GM23248 (cell line): Measurements from ENCODE around the gene SLF2. TPM values are rescaled to one million over a fixed set of nuclear protein-coding genes. Genes with fewer than 3 reads are reported as not detected.

Experiments
- DNase-seq: peaks from one replicate; pipeline ENCODE4 v3.0.0-alpha.2; 2015
- H2AFZ ChIP-seq: fragments of 200-600 bp; sonication (generic); 2 replicates; pipeline ENCODE4 v1.6.1; 2016; ENCODE audit warnings: antibody characterized with exemption
- H3F3A ChIP-seq: fragments of 200-600 bp; sonication (generic); 2 replicates; pipeline ENCODE4 v1.6.1; 2016; ENCODE audit warnings: mild to moderate bottlenecking, antibody characterized with exemption, mixed run types; ENCODE audit not compliant: insufficient read depth
- H3K27ac ChIP-seq: fragments of 200-600 bp; sonication (generic); 2 replicates; pipeline ENCODE4 v1.5.1; 2016; ENCODE audit warnings: mild to moderate bottlenecking
- H3K27me3 ChIP-seq: fragments of 200-600 bp; sonication (generic); replicated peaks from 2 replicates; pipeline ENCODE4 v1.6.1; 2016; ENCODE audit warnings: mild to moderate bottlenecking; ENCODE audit not compliant: insufficient read depth
- H3K36me3 ChIP-seq: fragments of 200-600 bp; sonication (generic); 2 replicates; pipeline ENCODE4 v1.6.1; 2016; ENCODE audit warnings: low read depth, mild to moderate bottlenecking
- H3K4me1 ChIP-seq: fragments of 200-600 bp; sonication (generic); 2 replicates; pipeline ENCODE4 v1.6.1; 2016; ENCODE audit warnings: mild to moderate bottlenecking; ENCODE audit not compliant: insufficient read depth
- H3K4me2 ChIP-seq: fragments of 200-600 bp; sonication (generic); one replicate; pipeline ENCODE4 v1.6.1; 2016; ENCODE audit warnings: mild to moderate bottlenecking; ENCODE audit not compliant: unreplicated experiment
- H3K4me3 ChIP-seq: fragments of 200-600 bp; sonication (generic); 2 replicates; pipeline ENCODE4 v1.5.1; 2016; ENCODE audit warnings: mild to moderate bottlenecking
- H3K79me2 ChIP-seq: fragments of 200-600 bp; sonication (generic); 2 replicates; pipeline ENCODE4 v1.6.1; 2016; ENCODE audit warnings: mild to moderate bottlenecking; ENCODE audit not compliant: insufficient read depth
- H3K9ac ChIP-seq: fragments of 200-600 bp; sonication (generic); 2 replicates; pipeline ENCODE4 v1.6.1; 2016; ENCODE audit warnings: mild to moderate bottlenecking
- H3K9me2 ChIP-seq: fragments of 200-600 bp; sonication (generic); 2 replicates; pipeline ENCODE4 v1.6.1; 2016; ENCODE audit warnings: mixed run types, mild to moderate bottlenecking, moderate library complexity; ENCODE audit not compliant: insufficient read depth
- H3K9me3 ChIP-seq: fragments of 200-600 bp; sonication (generic); one replicate; pipeline ENCODE4 v1.6.1; 2017; ENCODE audit warnings: low read depth
- H4K20me1 ChIP-seq: fragments of 200-600 bp; sonication (generic); 2 replicates; pipeline ENCODE4 v1.6.0; 2016; ENCODE audit not compliant: insufficient read depth
- EZH2 ChIP-seq: fragments of 200-600 bp; sonication (generic); IDR thresholded peaks from 2 replicates; pipeline ENCODE4 v1.6.1; 2018; ENCODE audit warnings: antibody characterized with exemption, mild to moderate bottlenecking; ENCODE audit not compliant: insufficient read depth, poor library complexity, severe bottlenecking
- EZH2phosphoT487 ChIP-seq: fragments of 200-600 bp; sonication (generic); IDR thresholded peaks from 2 replicates; pipeline ENCODE4 v1.6.1; 2018; ENCODE audit warnings: antibody characterized with exemption, moderate library complexity, mild to moderate bottlenecking, low read depth; ENCODE audit not compliant: insufficient read depth
- WGBS, 2 experiments: methylation state at CpG; one replicate each; pipeline ENCODE4 v1.1.6; 2015 to 2017; ENCODE audit warnings: low lambda C conversion rate in 2 of 2, low coverage in 1 of 2; ENCODE audit errors: missing lambda C conversion rate in 2 of 2; 5-methylcytosine and 5-hydroxymethylcytosine counted together
- in situ Hi-C: fragments of 300-500 bp; cut with MboI; formaldehyde crosslinking; loops from 2 replicates; pipeline ENCODE4 v1.15.0; 2020
- polyA plus RNA-seq: library from polyadenylated mRNA; unstranded; fragments of >200 nt; fragmentation: Nextera tagmentation; extraction: Ambion mirVana; gene quantifications from 2 replicates; pipeline ENCODE4 v1.2.1, GENCODE V29; 2016
- total RNA-seq: library from RNA; depleted of rRNA; stranded (reverse); fragments of >200 nt; shearing (Covaris generic); gene quantifications from 2 replicates; pipeline ENCODE4 v1.2.3, GENCODE V29; 2014

Gene SLF2
- total and polyA plus RNA-seq, 2 experiments from 2014 or later: 12.5 to 15.6 TPM

DNA sequence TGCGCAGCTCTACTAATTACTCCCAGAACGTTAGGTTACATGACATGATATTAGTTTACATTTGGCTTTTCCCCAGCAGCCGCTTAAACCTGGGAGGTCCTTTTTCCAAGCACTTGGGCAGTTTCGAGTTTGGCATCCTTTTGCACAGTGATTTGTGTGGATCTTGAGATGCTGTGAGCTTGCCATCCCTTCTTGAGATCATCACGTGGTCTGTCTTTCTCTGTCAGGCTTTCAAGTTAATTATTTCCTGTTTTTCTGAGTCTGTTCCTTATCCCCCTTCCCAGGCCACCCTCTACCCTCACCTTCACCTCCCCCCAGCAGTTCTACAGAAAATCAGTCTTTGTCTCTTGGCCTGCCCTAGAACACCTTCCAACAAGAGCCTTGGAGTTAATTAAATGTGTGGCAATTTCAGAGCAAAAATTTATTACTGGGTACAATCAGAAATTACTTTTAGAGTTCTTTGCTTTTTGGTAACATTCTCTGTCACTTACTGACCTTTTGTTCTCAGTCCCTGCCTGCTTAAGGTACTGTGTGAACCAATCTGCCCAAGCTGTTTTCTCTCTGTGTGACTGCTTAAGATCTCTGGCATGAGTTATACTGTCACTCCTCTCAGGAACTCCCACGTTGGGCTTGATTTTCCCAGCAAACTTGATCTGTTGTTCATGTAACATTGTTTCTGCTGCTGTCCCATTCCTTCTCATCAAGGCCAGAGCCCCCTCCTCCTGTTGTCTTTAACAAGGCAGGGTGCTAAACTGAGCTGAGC, 3.1 kb upstream of the SLF2 start:
- TF ChIP-seq EZH2phosphoT487 (no peak), EZH2 (no peak)
- no peak overlapping the region for H3K4me2 ChIP-seq
- no peaks in the 10 kb centered on the region for H3K9me2 ChIP-seq
- no peaks in the 10 kb centered on the region for H3K9me3 ChIP-seq
- peaks cover 15% of the 10 kb centered on the region for H3K79me2 ChIP-seq
- H3F3A ChIP-seq: no peaks in the 10 kb centered on the region
- H3K9ac ChIP-seq: no peak overlapping the region
- DNase-seq: no peak
- H3K36me3 ChIP-seq: no peaks in the 10 kb centered on the region
- peaks cover 15% of the 10 kb centered on the region for H3K4me1 ChIP-seq
- WGBS, 2 experiments: 37 to 39% methylated on average over 6 of the region's 6 CpGs
- H4K20me1 ChIP-seq: no peaks in the 10 kb centered on the region; the same call in 1 of the 2 replicates
- in situ Hi-C loops: no loop called here
- no peak overlapping the region for H3K27ac ChIP-seq
- no peak overlapping the region for H3K4me3 ChIP-seq
- H3K27me3 ChIP-seq: no peaks in the 10 kb centered on the region
- no peak overlapping the region for H2AFZ ChIP-seq

DNA sequence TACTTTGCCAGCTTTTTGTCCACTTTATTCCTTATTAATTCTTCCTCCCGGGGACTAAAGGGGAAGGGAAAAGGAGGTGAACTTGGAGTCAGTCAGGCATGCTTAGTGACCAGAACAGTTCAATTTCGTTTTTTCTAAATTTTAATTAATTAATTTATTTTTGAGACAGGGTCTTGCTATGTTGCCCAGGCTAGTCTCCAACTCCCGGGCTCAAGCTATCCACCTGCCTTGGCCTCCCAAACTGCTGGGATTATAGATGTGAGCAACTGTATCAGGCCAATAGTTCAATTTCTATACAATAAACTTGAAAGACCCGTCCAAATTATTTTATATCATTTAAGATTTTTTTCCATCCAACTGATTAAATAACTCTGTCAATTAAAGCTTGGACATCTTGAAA, 1.3 kb upstream of the SLF2 start:
- no peak for TF ChIP-seq EZH2phosphoT487
- no peak for TF ChIP-seq EZH2
- Histone ChIP-seq H4K20me1 (no peaks in the 10 kb centered on the region; the same call in 1 of the 2 replicates), H3K9me2 (no peaks in the 10 kb centered on the region), H3K4me1 (peaks cover 27% of the 10 kb centered on the region), H3K9ac (no peak overlapping the region), H3F3A (no peaks in the 10 kb centered on the region), H3K27ac (no peak overlapping the region), H3K79me2 (peaks cover 32% of the 10 kb centered on the region), H3K9me3 (no peaks in the 10 kb centered on the region), H3K36me3 (peaks cover 10% of the 10 kb centered on the region; the same call in 1 of the 2 replicates), H3K27me3 (no peaks in the 10 kb centered on the region), H3K4me2 (no peak overlapping the region), H2AFZ (peak overlapping the region; percentile 86), H3K4me3 (peak overlapping the region; percentile 98; the same call in 1 of the 2 replicates)
- in situ Hi-C loops: no loop called here
- no peak for DNase-seq
- WGBS, 2 experiments: 64 to 67% methylated on average over 4 of the region's 4 CpGs

DNA sequence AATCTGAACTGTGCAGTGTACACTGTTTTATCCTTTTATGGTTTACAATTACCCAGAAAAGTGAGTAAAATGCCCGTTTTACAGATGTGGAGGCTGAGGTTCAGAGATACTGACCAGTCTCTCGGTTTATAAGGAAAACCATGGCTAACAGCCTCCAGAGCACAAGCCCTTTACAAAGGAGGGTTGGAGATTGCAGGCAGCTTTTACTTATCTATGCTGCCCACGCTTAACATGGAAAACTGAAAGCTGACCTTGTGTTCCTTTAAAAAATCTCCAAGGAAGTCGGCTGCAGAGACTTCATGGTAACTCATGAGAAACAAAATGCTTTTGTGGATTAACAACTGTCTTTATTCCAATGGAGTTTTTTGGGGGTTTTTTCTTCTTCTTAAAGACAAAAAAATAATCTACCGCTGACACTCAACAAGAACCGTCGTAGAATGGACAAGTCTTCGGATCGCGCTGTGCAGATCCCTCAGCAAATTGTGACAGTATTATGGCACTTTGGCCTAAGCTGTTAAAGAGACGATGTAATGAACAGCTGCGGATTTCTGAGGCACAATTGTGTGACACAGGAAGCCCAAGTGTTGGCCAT, 654 bp upstream of the SLF2 start:
- H3K9me2 ChIP-seq: no peaks in the 10 kb centered on the region
- in situ Hi-C loops: no loop called here
- H2AFZ ChIP-seq: peak overlapping the region; percentile 86
- no peaks in the 10 kb centered on the region for H3K9me3 ChIP-seq
- H3K4me1 ChIP-seq: peaks cover 27% of the 10 kb centered on the region
- H3K79me2 ChIP-seq: peaks cover 39% of the 10 kb centered on the region
- no peaks in the 10 kb centered on the region for H3F3A ChIP-seq
- TF ChIP-seq EZH2phosphoT487 (no peak), EZH2 (no peak)
- peak overlapping the region; percentile 87 for H3K9ac ChIP-seq
- peak overlapping the region; percentile 92 for H3K4me2 ChIP-seq
- peak overlapping the region; percentile 82 for H3K27ac ChIP-seq
- H4K20me1 ChIP-seq: no peaks in the 10 kb centered on the region; the same call in 1 of the 2 replicates
- H3K36me3 ChIP-seq: peaks cover 16% of the 10 kb centered on the region; the same call in 1 of the 2 replicates
- peak; percentile 44 for DNase-seq
- WGBS, 2 experiments: 12% methylated on average over 12 of the region's 12 CpGs
- no peaks in the 10 kb centered on the region for H3K27me3 ChIP-seq
- H3K4me3 ChIP-seq: peak overlapping the region; percentile 98

DNA sequence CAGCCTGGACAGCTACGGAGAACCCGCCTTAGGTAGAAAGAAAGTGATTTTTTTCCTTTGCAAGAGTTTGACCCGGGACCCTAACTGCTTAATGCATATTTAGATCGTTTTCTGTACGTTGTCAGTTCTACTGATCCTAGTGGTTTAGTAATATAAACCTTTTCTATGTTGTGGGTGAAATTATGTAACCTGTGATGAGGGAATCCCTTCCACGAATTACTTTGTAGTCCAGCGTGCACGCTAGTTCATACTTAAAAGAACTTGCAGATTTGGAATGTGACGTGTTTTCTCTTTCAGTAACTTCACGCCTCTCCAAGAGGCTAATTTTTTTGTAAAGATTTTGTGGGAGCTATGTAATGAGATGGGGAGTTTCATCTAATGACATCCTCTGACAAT, 705 bp downstream of the SLF2 start:
- in situ Hi-C loops: no loop called here
- 1% methylated on average over 10 of the region's 10 CpGs for WGBS, 2 experiments
- H3K4me1 ChIP-seq: peaks cover 27% of the 10 kb centered on the region
- H3K36me3 ChIP-seq: peaks cover 25% of the 10 kb centered on the region; the same call in 1 of the 2 replicates
- peak overlapping the region; percentile 87 for H3K9ac ChIP-seq
- H3K27ac ChIP-seq: peak overlapping the region; percentile 71
- peak overlapping the region; percentile 96 for H3K4me2 ChIP-seq
- H3K9me2 ChIP-seq: no peaks in the 10 kb centered on the region
- DNase-seq: peak; percentile 66
- no peaks in the 10 kb centered on the region; the same call in 1 of the 2 replicates for H4K20me1 ChIP-seq
- peak overlapping the region; percentile 98 for H3K4me3 ChIP-seq
- peaks cover 48% of the 10 kb centered on the region for H3K79me2 ChIP-seq
- H3K9me3 ChIP-seq: no peaks in the 10 kb centered on the region
- TF ChIP-seq EZH2 (no peak), EZH2phosphoT487 (no peak)
- H3K27me3 ChIP-seq: no peaks in the 10 kb centered on the region
- peak overlapping the region; percentile 94 for H2AFZ ChIP-seq
- H3F3A ChIP-seq: no peaks in the 10 kb centered on the region
